ENCODE results near the gene NCK1.

Gene NCK1

DNA sequence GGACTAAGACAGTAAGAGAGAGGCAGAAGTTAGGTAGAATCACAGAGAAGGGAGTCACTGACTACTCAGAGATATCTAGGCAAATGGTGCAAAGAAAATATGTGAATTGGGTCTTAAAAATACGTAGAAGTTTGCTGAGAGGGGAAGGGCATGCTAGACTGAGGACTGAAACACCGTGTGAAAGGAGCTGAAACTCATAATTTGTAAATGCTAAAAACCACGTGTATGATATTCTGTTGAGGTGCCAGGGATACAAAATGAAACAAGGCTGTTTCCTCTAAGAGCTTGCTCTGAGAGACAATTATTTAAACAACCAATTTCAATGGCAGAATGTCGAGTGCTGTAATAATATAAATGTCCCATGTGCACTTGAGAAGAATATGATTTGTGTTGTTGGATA is 47.2 kb downstream of the NCK1 start:
- no peak for DNase-seq

GRCh38 chr3:136910697-136911096 is 48.7 kb downstream of the NCK1 start:
- no peak for DNase-seq

DNA sequence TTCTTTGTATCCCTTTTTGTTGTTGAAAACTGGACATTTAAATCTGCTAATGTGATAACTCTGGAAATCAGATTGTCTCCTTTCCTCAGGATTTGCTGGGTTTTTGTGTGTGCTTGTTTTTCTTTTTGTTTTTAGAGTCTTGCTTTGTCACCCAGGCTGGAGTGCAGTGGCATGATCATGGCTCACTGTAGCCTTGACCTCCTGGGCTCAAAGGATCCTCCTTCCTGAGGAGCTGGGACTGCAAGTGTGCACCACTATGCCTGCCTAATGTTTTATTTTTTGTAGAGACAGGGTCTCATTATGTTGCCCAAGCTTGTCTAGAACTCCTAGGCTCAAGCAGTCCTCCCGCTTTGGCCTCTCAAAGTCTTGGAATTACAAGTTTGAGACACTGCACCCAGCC is 51.2 kb downstream of the NCK1 start:
- no peak for DNase-seq

GRCh38 chr3:136914739-136915138 is 52.7 kb downstream of the NCK1 start:
- no peak for DNase-seq

- DNase-seq: no peak
Observed at GRCh38 chr3:136916223-136916622, 54.2 kb downstream of the NCK1 start.

DNA sequence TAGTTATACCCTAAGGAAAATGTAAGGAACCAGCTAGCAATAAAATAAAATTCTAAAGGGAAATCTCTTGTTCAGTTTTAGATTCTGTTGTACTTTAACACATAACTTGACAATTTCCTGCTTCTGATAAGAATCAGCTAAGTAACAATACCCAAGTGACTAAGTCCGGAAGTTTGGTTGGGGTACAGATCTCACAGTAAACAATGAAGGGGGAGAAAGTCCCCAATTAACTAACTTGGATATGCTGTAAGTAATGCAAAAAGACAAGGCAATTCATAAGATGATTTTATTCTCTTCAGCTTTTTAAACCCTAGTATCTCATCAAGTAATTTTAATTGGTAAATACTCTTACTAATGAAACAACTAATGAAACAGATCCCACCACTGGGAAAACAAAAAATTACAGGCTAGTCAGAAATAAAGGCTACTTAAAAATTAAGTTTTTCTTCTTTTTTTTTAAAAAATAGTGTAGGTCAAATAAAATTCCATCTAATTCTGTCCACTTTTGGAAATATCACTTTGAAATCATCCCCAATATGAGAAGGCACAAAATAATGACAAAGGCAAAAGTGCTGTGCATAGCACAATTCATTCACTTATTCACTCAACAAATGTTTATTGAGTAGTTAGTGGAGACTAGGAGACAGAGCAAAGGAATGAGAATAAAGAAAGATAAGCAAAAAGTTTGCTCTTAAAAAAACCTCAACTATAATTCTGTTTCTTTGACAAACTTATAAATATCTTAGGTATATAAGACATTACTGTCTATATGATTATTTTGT is 58.0 kb downstream of the NCK1 start:
- DNase-seq: no peak

DNA sequence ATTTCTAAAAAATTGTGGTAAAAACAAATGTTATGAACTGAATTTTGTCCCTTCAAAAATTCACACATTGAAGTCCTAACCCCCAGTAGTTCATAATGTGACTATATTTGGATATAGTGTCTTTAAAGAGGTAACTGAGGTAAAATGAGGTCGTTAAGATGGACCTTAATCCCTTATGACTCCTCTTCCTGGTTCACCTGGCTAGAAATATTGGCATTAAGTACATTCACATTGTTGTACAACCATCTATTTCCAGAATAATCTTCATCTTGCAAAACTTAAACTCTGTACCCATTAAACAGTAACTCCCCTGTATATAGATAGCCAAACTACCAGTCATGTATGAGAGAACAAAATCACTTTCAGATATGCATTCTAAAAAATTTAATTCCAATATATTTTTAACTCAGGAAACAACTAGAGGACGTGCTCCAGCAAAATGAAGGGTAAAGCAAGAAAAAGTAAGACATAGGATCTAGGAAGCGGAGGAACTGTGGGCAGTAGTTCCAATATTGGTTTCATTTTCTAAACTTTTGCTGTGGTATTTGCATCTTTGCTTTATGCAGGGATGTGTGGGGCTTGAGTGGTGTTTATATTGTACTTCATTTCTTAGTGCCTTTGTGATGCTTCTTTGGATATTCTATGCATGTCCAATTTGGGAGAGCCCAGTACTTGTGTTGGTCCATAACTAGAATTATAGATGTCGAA is 59.0 kb downstream of the NCK1 start:
- no peak for DNase-seq

- DNase-seq: no peak
Observed at GRCh38 chr3:136925425-136926190, 63.6 kb downstream of the NCK1 start.

DNA sequence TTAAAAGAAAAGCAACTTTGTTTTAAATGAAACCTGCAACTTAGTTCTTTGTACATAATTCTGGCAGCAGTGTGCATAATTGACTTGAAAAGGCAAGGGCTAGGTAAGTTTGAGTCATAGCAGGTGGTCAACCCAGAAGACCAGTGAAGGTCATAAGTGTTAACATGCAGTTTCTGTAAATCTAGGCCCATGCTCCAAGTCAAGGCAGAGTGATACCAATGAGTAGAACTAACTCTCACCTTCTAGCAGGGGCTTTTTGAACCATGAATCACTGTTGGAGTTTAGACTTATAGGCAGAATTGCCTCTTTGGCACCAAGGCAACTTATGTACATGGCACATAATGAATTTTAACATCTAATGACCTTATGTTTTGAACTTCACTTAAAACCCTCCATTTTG is 66.2 kb downstream of the NCK1 start:
- no peak for DNase-seq

GRCh38 chr3:136929977-136930670 is 68.1 kb downstream of the NCK1 start:
- DNase-seq: no peak

GRCh38 chr3:136931606-136932005 is 69.6 kb downstream of the NCK1 start:
- no peak for DNase-seq

GRCh38 chr3:136932523-136932922 is 70.5 kb downstream of the NCK1 start:
- no peak for DNase-seq

GRCh38 chr3:136932978-136933772 is 71.2 kb downstream of the NCK1 start:
- no peak for DNase-seq

DNA sequence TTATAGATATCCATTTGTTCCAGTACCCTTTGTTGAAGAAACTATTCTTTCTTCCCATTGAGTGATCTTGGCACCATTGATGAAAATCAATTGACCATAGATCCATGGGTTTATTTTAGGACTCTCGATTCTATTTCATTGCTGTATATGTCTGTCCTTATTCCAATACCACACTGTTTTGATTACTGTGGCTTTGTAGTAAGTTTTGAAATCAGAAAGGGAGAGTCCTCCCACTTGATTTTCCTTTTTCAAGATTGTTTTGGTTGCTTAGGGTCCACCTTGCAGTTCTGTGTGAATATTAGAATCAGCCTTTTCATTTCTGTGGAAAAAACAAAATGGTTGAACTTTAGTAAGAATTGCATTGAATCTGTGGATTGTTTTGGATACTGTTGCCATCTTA is 75.2 kb downstream of the NCK1 start:
- DNase-seq: no peak

GRCh38 chr3:136937851-136938250 is 75.8 kb downstream of the NCK1 start:
- DNase-seq: no peak

GRCh38 chr3:136938334-136938733 is 76.3 kb downstream of the NCK1 start:
- DNase-seq: no peak

DNA sequence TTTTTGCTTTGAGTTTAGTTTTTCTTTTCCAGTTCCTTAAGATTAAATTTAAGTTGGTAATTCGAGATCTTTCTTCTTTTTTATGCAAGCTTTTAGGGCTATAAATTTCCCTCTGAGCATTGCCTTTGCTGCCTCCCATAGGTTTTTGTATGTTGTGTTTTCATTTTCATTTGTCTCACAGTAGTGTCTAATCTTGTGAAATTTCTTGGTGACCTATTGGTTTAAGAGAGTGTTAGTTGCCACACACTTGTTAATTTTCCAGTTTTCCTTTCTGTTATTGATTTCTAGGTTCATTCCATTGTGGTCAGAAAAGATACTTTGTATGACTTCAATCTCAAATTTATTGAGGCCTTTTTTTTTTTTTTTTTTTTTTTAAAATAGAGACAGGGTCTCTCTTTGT is 77.5 kb downstream of the NCK1 start:
- DNase-seq: no peak

DNA sequence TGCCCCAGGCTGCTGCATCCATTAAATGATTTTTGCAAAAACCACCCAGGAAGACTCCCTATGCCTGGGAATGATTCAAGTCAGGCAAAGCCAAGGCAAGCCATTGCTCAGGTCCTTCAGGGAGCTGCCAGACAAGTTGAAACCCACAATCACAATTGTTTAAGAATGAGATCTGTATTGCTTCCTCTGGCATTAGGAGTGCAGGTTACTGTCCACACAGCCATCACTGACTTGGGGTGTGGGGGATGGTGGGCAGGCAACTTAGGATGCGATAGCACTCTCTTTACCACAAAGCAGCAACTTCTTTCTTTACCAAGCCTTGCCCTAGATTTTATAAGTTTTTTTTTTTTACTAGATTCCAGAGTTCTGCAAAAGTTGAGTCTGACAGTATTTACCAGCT is 80.8 kb downstream of the NCK1 start:
- DNase-seq: no peak

DNA sequence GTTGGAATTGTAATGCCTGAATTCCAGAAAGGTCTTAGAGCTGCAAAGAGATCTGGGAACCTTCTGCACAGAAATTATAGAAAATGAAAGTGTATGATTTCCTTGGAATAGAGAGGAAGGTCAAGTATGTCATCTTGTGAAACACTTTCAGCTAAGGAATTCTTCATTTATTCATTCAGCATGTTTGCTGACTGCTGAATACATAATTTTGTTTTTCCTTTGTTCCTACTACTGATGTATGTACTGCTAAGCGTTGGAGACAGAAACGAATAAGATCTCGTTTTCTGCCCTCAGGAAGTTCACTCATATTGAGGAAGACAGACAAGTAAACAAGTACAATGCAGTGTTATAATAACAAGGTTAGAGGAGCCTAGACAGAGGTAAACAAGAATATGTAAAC is 81.4 kb downstream of the NCK1 start:
- no peak for DNase-seq

DNA sequence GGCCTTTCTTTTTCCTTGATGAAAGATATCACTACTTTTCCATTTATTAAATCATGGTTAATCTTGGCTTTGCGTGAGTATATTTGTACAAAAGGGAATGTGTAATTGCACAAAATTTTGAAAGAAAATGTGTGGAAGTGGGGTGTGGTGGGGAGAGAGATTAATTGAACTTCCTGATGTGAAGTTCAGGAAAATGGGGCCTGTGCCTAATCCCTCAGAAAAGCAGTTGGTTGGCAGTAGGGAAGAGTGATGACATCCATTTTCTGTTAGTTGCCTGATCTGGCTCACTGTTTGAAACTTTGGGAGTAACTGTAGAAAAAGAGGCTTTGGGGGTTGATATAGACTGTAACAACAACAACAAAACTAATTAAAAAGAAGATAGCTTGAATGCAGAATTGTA is 85.0 kb downstream of the NCK1 start:
- DNase-seq: no peak

- DNase-seq: no peak
Observed at GRCh38 chr3:136947477-136947876, 85.5 kb downstream of the NCK1 start.

DNA sequence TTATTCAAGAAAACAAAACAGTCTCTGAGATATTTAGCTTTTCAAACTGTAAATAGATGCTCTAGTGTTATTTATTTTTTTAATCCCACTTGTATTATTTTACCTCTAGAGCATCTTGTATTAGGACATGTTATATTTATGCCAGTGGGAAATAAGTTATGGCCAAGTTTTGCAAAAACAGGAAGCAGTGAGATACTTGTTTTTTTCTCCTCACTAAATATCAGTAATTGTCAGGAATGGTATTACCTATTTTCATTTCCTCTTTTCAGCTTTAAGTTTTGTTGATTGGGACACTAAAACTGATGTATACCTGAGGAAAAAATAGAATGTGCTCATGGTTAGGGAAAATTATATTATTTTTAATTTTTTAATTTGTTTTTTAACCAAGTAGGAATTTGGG is 87.1 kb downstream of the NCK1 start:
- no peak for DNase-seq

All from NCI-H748 treated with DMSO at 0.1 percent for 48 hours (cell line).